ENCODE results near the gene KRT40. TPM values are rescaled to one million over a fixed set of nuclear protein-coding genes. Genes with fewer than 3 reads are reported as not detected.
A peak's percentile ranks its signal among the peaks of the same experiment; 100 is the strongest.

The KRT40 gene
- total RNA-seq, 1 donor from 2014 or later = 0.16 TPM

DNA sequence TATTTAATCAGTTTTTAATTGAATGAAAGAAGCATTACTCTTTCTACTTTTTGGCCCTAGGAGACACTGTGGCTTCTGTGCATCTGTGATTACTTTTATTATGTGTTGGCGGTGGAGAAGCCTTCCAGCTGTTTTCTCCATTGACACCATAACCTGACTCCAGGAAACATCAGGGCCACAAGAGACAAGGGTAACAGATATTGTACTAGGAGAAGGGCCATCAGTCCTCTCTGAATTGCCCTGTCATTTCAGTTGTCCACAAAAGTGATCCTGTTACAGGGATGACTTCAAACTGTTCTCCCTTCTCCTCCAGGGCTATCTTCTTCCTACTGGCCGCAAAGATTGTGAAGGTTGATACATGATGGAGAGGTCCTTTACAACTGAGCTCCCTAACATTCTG, 32.0 kb downstream of the KRT40 start:
- no peak overlapping the region for H3K4me3 Mint-ChIP-seq
- no peak for DNase-seq (ENCODE audit: low spot score in 2 of 2, unreplicated experiment in 2 of 2)
- H3K27me3 Mint-ChIP-seq (ENCODE audit: low read depth) = no peaks in the 10 kb centered on the region
- TF ChIP-seq, protein P1, sequence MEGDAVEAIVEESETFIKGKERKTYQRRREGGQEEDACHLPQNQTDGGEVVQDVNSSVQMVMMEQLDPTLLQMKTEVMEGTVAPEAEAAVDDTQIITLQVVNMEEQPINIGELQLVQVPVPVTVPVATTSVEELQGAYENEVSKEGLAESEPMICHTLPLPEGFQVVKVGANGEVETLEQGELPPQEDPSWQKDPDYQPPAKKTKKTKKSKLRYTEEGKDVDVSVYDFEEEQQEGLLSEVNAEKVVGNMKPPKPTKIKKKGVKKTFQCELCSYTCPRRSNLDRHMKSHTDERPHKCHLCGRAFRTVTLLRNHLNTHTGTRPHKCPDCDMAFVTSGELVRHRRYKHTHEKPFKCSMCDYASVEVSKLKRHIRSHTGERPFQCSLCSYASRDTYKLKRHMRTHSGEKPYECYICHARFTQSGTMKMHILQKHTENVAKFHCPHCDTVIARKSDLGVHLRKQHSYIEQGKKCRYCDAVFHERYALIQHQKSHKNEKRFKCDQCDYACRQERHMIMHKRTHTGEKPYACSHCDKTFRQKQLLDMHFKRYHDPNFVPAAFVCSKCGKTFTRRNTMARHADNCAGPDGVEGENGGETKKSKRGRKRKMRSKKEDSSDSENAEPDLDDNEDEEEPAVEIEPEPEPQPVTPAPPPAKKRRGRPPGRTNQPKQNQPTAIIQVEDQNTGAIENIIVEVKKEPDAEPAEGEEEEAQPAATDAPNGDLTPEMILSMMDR (IDR thresholded peaks at IDR 0.05; ENCODE audit: unreplicated experiment) = no peak
- H3K9me3 Mint-ChIP-seq = no peaks in the 10 kb centered on the region
- H3K27ac Mint-ChIP-seq = no peak overlapping the region
- peaks cover 54% of the 10 kb centered on the region for H3K4me1 Mint-ChIP-seq
- no peaks in the 10 kb centered on the region for H3K36me3 Mint-ChIP-seq

DNA sequence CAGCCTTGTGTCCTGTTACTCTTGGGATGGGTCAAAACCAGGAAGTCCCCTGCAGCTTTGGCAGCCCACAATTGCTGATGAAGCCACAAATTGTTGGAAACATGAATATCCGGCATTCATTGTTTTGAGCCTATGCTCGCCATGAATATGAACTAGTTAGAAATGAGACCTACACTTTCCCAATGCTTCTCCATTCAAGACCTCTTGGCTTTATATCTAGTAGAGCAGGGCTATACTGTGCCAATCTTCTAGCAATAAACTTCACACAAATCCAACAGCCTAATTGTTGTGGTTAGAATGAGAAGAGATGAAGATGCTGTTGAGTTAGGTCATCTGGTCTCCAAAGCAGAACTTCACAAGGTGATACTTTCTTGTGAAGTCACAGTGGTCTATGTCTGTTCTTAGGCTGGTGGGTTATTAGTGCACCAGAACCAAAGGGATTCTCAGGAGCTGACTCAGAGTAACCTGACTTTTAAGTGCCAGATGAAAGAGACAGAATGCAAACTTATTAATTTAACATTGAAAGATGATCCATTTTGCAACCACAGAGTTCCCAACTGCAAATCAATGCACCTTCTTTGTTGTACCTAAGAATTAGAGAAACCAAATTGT, 33.0 kb downstream of the KRT40 start:
- no peak for DNase-seq (ENCODE audit: low spot score in 2 of 2, unreplicated experiment in 2 of 2)
- TF ChIP-seq, protein P1 (IDR thresholded peaks at IDR 0.05; ENCODE audit: unreplicated experiment) = no peak
- H3K36me3 Mint-ChIP-seq = no peaks in the 10 kb centered on the region
- no peak overlapping the region for H3K27ac Mint-ChIP-seq
- no peaks in the 10 kb centered on the region for H3K9me3 Mint-ChIP-seq
- no peaks in the 10 kb centered on the region for H3K27me3 Mint-ChIP-seq (ENCODE audit: low read depth)
- H3K4me3 Mint-ChIP-seq = no peak overlapping the region
- peaks cover 50% of the 10 kb centered on the region for H3K4me1 Mint-ChIP-seq

DNA sequence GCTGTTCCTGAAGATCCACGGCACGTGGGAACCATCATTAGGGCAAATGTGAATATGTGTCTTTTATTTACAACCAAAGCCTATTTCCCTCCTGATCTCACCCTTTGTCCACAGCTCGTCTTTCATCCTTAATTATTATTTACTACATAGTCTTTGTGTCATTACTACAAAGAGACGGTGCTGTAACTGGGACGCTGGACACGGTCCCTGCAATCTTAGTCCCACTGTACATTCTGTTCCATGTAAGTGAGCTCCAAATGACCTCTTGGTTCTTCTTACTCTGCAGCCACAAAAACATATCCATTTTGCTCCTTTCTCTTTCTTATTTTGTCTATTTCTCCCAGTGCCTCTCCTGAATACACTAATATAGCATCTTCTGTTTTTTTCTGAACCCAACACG, 34.0 kb downstream of the KRT40 start:
- Mint-ChIP-seq H3K27ac (peak overlapping the region; percentile 1), H3K36me3 (no peaks in the 10 kb centered on the region), H3K4me3 (no peak overlapping the region), H3K27me3 (ENCODE audit: low read depth) (no peaks in the 10 kb centered on the region), H3K9me3 (no peaks in the 10 kb centered on the region), H3K4me1 (peaks cover 48% of the 10 kb centered on the region)
- DNase-seq (ENCODE audit: low spot score in 2 of 2, unreplicated experiment in 2 of 2) = no peak
- TF ChIP-seq, protein P1 (IDR thresholded peaks at IDR 0.05; ENCODE audit: unreplicated experiment) = no peak

DNA sequence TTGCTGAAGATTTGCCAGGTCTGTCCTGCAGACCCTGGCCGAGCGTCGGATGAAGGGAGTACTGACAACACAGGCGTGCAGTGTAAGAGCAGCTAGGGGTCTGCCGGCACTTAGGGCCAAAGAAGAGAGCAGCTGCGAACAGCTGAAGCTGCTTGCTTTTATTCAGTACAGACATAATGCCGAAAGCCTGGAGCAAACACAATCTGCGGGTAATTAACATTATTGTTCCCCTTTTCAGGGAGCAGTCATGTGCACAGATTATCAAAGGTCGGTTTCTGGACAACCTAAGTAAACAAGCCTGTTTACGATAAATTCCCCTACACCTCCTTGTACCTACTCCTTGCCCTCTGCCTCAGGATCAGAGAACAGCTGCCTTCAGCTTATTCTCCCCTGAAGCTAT, 34.7 kb downstream of the KRT40 start:
- DNase-seq (ENCODE audit: low spot score in 2 of 2, unreplicated experiment in 2 of 2) = no peak
- Mint-ChIP-seq H3K9me3 (no peaks in the 10 kb centered on the region), H3K4me3 (no peak overlapping the region), H3K27me3 (ENCODE audit: low read depth) (no peaks in the 10 kb centered on the region), H3K27ac (peak overlapping the region; percentile 41), H3K36me3 (no peaks in the 10 kb centered on the region), H3K4me1 (peaks cover 51% of the 10 kb centered on the region)
- TF ChIP-seq, protein P1 (IDR thresholded peaks at IDR 0.05; ENCODE audit: unreplicated experiment) = no peak

DNA sequence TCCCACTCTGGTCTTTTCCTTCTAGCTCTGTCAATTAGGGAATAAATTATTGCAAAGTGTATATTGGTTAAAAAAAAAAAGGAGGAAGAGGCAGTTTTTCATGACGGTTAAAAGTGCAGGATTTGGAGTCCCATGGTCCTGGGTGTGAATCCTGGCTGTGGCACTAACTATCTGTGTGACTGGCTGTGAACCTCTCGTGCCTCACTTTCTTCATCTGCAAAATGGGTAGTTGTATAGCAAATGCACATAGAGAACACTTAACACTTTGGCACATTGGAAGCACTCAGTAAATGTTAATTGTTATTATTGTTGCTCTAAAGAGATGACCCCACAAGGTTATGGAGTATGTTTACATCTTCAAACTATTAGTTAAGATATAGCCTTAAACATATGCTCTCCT, 36.2 kb downstream of the KRT40 start:
- TF ChIP-seq, protein P1 (IDR thresholded peaks at IDR 0.05; ENCODE audit: unreplicated experiment) = no peak
- no peaks in the 10 kb centered on the region for H3K36me3 Mint-ChIP-seq
- no peaks in the 10 kb centered on the region for H3K9me3 Mint-ChIP-seq
- no peaks in the 10 kb centered on the region for H3K27me3 Mint-ChIP-seq (ENCODE audit: low read depth)
- no peak for DNase-seq (ENCODE audit: low spot score in 2 of 2, unreplicated experiment in 2 of 2)
- no peak overlapping the region for H3K4me3 Mint-ChIP-seq
- peaks cover 48% of the 10 kb centered on the region for H3K4me1 Mint-ChIP-seq
- no peak overlapping the region for H3K27ac Mint-ChIP-seq

DNA sequence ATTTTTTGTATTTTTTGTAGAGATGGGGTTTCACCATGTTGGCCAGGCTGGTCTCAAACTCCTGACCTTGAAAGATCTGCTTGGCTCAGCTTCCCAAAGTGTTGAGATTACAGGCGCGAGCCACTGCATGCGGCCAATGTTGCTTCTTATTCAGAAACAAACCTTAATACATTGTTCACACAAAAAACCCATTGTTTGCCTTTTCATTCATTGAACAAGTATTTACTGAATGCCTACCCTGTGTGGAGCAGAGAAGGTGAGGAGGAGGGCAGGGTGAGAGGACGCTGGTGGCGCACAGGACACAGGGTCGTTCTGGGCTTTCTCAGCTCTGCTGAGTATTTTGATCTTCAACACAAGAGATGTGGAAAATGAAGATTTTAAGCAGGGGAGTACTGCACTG, 38.7 kb downstream of the KRT40 start:
- no peak overlapping the region for H3K4me3 Mint-ChIP-seq
- H3K27me3 Mint-ChIP-seq (ENCODE audit: low read depth) = no peaks in the 10 kb centered on the region
- no peaks in the 10 kb centered on the region for H3K9me3 Mint-ChIP-seq
- peak overlapping the region; percentile 1 for H3K27ac Mint-ChIP-seq
- no peaks in the 10 kb centered on the region for H3K36me3 Mint-ChIP-seq
- DNase-seq (ENCODE audit: low spot score in 2 of 2, unreplicated experiment in 2 of 2) = no peak
- H3K4me1 Mint-ChIP-seq = peaks cover 42% of the 10 kb centered on the region
- TF ChIP-seq, protein P1 (IDR thresholded peaks at IDR 0.05; ENCODE audit: unreplicated experiment) = no peak

Measured in mesothelial cell of epicardium (in vitro differentiated cells).